Retinal pigment epithelial cell (primary cell): Measurements from ENCODE around the gene ASRGL1.

Experiments used
- DNase-seq: peaks from one replicate; pipeline ENCODE4 v3.0.0-alpha.2; 2010; ENCODE audit warnings: low read depth
- H3K4me3 ChIP-seq: 2 replicates; pipeline ENCODE4 v1.5.1; 2011; ENCODE audit warnings: mild to moderate bottlenecking, low read length, control low read depth, moderate library complexity
- TF ChIP-seq, protein P1 (sequence below): conservative IDR thresholded peaks from 2 replicates; pipeline ENCODE4 v1.5.1; 2011; ENCODE audit warnings: low read depth, low read length, control low read depth, inconsistent platforms

The ASRGL1 gene

GRCh38 chr11:62395885-62396551 lies 58.8 kb downstream of the ASRGL1 start:
- TF ChIP-seq, protein P1, sequence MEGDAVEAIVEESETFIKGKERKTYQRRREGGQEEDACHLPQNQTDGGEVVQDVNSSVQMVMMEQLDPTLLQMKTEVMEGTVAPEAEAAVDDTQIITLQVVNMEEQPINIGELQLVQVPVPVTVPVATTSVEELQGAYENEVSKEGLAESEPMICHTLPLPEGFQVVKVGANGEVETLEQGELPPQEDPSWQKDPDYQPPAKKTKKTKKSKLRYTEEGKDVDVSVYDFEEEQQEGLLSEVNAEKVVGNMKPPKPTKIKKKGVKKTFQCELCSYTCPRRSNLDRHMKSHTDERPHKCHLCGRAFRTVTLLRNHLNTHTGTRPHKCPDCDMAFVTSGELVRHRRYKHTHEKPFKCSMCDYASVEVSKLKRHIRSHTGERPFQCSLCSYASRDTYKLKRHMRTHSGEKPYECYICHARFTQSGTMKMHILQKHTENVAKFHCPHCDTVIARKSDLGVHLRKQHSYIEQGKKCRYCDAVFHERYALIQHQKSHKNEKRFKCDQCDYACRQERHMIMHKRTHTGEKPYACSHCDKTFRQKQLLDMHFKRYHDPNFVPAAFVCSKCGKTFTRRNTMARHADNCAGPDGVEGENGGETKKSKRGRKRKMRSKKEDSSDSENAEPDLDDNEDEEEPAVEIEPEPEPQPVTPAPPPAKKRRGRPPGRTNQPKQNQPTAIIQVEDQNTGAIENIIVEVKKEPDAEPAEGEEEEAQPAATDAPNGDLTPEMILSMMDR, result no peak
- DNase-seq, result no peak

GRCh38 chr11:62398011-62398994 lies 61.1 kb downstream of the ASRGL1 start:
- no peak overlapping the region for H3K4me3 ChIP-seq
- TF ChIP-seq, protein P1, result no peak
- no peak for DNase-seq

More at GRCh38 chr11:62395885-62396551, 58.8 kb downstream of the ASRGL1 start:
- H3K4me3 ChIP-seq, result no peak overlapping the region

GRCh38 chr11:62399172-62399877 lies 62.1 kb downstream of the ASRGL1 start:
- no peak overlapping the region for H3K4me3 ChIP-seq
- no peak for DNase-seq
- TF ChIP-seq, protein P1, result no peak

- H3K4me3 ChIP-seq, result no peak overlapping the region
- no peak for DNase-seq
- TF ChIP-seq, protein P1, result no peak
Observed at GRCh38 chr11:62399878-62400266, 62.6 kb downstream of the ASRGL1 start.

GRCh38 chr11:62400281-62400680 lies 63.0 kb downstream of the ASRGL1 start:
- TF ChIP-seq, protein P1, result no peak
- H3K4me3 ChIP-seq, result no peak overlapping the region
- no peak for DNase-seq

GRCh38 chr11:62400760-62401159 lies 63.5 kb downstream of the ASRGL1 start:
- DNase-seq, result peak; percentile 48
- TF ChIP-seq, protein P1, result no peak
- no peak overlapping the region for H3K4me3 ChIP-seq
